ENCODE results near the gene HCK.
A peak's percentile ranks its signal among the peaks of the same experiment; 100 is the strongest.

HCK gene

DNA sequence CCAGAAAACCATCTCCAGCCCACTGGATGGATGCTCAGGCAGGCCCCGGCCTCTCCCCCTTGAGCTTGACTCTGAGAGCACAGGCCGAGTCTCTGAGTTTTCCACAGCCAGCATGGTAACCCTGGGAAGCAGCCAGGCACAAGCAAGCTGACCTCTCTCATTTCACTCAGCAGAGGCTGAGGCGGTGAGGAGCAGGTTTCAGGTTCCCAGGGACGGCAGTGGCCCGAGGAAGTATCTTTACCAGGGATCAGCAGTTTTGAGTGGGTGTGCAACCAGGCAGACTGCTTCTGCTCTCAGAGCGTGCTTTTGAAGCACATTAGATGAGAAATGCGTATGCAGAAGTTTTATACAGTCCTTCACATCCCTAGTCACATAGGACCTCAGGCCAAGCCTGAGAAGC, 12.6 kb downstream of the HCK start:
- no peak overlapping the region for H3K4me2 ChIP-seq (ENCODE audit: low read depth, low read length, poor library complexity, severe bottlenecking)
- H3K79me2 ChIP-seq (ENCODE audit: insufficient read depth, low read length): peaks cover 27% of the 10 kb centered on the region
- H3F3A ChIP-seq (ENCODE audit: insufficient read depth): peaks cover 46% of the 10 kb centered on the region
- no peaks in the 10 kb centered on the region for H3K9me3 ChIP-seq (ENCODE audit: insufficient read depth, low read length)
- no peaks in the 10 kb centered on the region for H4K20me1 ChIP-seq (ENCODE audit: low read depth, low read length)
- H3K27ac ChIP-seq (ENCODE audit: low read depth, low read length): peak overlapping the region; percentile 54
- H3K36me3 ChIP-seq (ENCODE audit: low read length): 0 out of 2 replicates have a peak, but pooled peaks cover 3% of the 10 kb centered on the region
- H3K9ac ChIP-seq (ENCODE audit: low read length): no peak overlapping the region
- no peak overlapping the region for H2AFZ ChIP-seq (ENCODE audit: low read depth, low read length, severe bottlenecking)
- H3K27me3 ChIP-seq (ENCODE audit: low read length): no peaks in the 10 kb centered on the region
- TF ChIP-seq CTCF (IDR thresholded peaks at IDR 0.05; ENCODE audit: insufficient read depth, low read length, poor library complexity, severe bottlenecking) (no peak), EZH2phosphoT487 (conservative IDR thresholded peaks at IDR 0.05; ENCODE audit: low read length) (no peak)
- H3K9me2 ChIP-seq (replicated peaks; ENCODE audit: insufficient read depth, low read length): no peaks in the 10 kb centered on the region
- no peak overlapping the region for H3K4me3 ChIP-seq (ENCODE audit: insufficient read depth, low read length, poor library complexity, severe bottlenecking)

GRCh38 chr20:32067234-32067821, 15.3 kb downstream of the HCK start:
- Histone ChIP-seq H3K9ac (ENCODE audit: low read length) (no peak overlapping the region), H3K27ac (ENCODE audit: low read depth, low read length) (peak overlapping the region; percentile 87), H3K4me2 (ENCODE audit: low read depth, low read length, poor library complexity, severe bottlenecking) (peak overlapping the region; percentile 35)

GRCh38 chr20:32068174-32068573, 16.1 kb downstream of the HCK start:
- Histone ChIP-seq H3K4me2 (ENCODE audit: low read depth, low read length, poor library complexity, severe bottlenecking) (peak overlapping the region; percentile 46), H2AFZ (ENCODE audit: low read depth, low read length, severe bottlenecking) (no peak overlapping the region)

More at GRCh38 chr20:32067234-32067821, 15.3 kb downstream of the HCK start:
- TF ChIP-seq EZH2phosphoT487 (conservative IDR thresholded peaks at IDR 0.05; ENCODE audit: low read length): no peak
- Histone ChIP-seq H3K36me3 (ENCODE audit: low read length) (0 out of 2 replicates have a peak, but pooled peaks cover 3% of the 10 kb centered on the region), H2AFZ (ENCODE audit: low read depth, low read length, severe bottlenecking) (no peak overlapping the region), H3K4me3 (ENCODE audit: insufficient read depth, low read length, poor library complexity, severe bottlenecking) (no peak overlapping the region), H4K20me1 (ENCODE audit: low read depth, low read length) (no peaks in the 10 kb centered on the region), H3K79me2 (ENCODE audit: insufficient read depth, low read length) (peaks cover 14% of the 10 kb centered on the region), H3K9me2 (replicated peaks; ENCODE audit: insufficient read depth, low read length) (no peaks in the 10 kb centered on the region), H3K9me3 (ENCODE audit: insufficient read depth, low read length) (no peaks in the 10 kb centered on the region), H3K27me3 (ENCODE audit: low read length) (no peaks in the 10 kb centered on the region), H3F3A (ENCODE audit: insufficient read depth) (peaks cover 47% of the 10 kb centered on the region)

More at GRCh38 chr20:32068174-32068573, 16.1 kb downstream of the HCK start:
- peak overlapping the region; percentile 87 for H3K27ac ChIP-seq (ENCODE audit: low read depth, low read length)
- no peak overlapping the region for H3K4me3 ChIP-seq (ENCODE audit: insufficient read depth, low read length, poor library complexity, severe bottlenecking)
- no peak for TF ChIP-seq EZH2phosphoT487 (conservative IDR thresholded peaks at IDR 0.05; ENCODE audit: low read length)
- TF ChIP-seq CTCF (IDR thresholded peaks at IDR 0.05; ENCODE audit: insufficient read depth, low read length, poor library complexity, severe bottlenecking): no peak
- no peaks in the 10 kb centered on the region for H3K27me3 ChIP-seq (ENCODE audit: low read length)
- peaks cover 10% of the 10 kb centered on the region for H3K79me2 ChIP-seq (ENCODE audit: insufficient read depth, low read length)
- no peaks in the 10 kb centered on the region for H3K9me2 ChIP-seq (replicated peaks; ENCODE audit: insufficient read depth, low read length)
- no peaks in the 10 kb centered on the region for H4K20me1 ChIP-seq (ENCODE audit: low read depth, low read length)
- H3K9me3 ChIP-seq (ENCODE audit: insufficient read depth, low read length): no peaks in the 10 kb centered on the region
- peaks cover 44% of the 10 kb centered on the region for H3F3A ChIP-seq (ENCODE audit: insufficient read depth)
- peak overlapping the region; percentile 34; the same call in 1 of the 2 replicates for H3K9ac ChIP-seq (ENCODE audit: low read length)
- 0 out of 2 replicates have a peak, but pooled peaks cover 3% of the 10 kb centered on the region for H3K36me3 ChIP-seq (ENCODE audit: low read length)
